ENCODE data around the gene USP17L27. TPM values are rescaled to one million over a fixed set of nuclear protein-coding genes. Genes with fewer than 3 reads are reported as not detected.
A peak's percentile ranks its signal among the peaks of the same experiment; 100 is the strongest.
"Not testable (repeated sequence)": the region's sequence is repeated elsewhere in the genome, so short reads cannot be mapped to it uniquely, and the experiment has no call there.

The USP17L27 gene
- total RNA-seq, 3 donors from 2014 or later (not counting 1 experiment from before 2014, with no cell fraction given): not detected

DNA sequence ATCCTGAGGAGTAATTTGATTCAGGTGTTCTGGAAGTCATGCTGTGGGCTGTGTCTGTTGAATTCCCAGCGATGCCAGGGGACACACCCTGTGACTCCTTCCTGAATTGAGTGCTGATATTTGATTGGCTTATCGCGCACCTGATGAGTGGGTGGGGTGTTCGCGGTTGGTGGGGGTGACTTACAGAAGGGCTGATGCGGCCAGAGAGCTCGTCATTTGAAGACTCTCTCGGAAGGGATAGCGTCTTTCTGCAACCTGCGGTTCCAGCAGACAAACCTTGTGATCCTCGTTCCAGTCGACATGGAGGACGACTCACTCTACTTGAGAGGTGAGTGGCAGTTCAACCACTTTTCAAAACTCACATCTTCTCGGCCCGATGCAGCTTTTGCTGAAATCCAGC, 9.4 kb downstream of the USP17L27 start, which contains the start of gene USP17L29:
TSS of gene USP17L29 (plus strand) at position 301 of the 400 bp plus-strand sequence. CDS start at position 301, 0 bp downstream.
- ATAC-seq; H3K27ac ChIP-seq (ENCODE audit: low read length); DNase-seq; H3K4me1 Mint-ChIP-seq; H3K4me3 ChIP-seq (ENCODE audit: low read length); H3K9me3 Mint-ChIP-seq; H3K36me3 ChIP-seq (ENCODE audit: control insufficient read depth, insufficient read depth, low read length); H3K27me3 ChIP-seq (ENCODE audit: control insufficient read depth, insufficient read depth, low read length); H3K4me3 Mint-ChIP-seq; H3K4me1 ChIP-seq (ENCODE audit: control insufficient read depth, insufficient read depth, low read length); H3K27ac Mint-ChIP-seq; intact Hi-C loops (cut with micrococcal nuclease); H3K9me3 ChIP-seq (ENCODE audit: control insufficient read depth, insufficient read depth, low read length); H3K36me3 Mint-ChIP-seq; H3K27me3 Mint-ChIP-seq (ENCODE audit: low read depth in 2 of 2): not testable (repeated sequence)
- no CpG with 5 or more reads among the region's 15 CpGs for WGBS (ENCODE audit: insufficient coverage)

DNA sequence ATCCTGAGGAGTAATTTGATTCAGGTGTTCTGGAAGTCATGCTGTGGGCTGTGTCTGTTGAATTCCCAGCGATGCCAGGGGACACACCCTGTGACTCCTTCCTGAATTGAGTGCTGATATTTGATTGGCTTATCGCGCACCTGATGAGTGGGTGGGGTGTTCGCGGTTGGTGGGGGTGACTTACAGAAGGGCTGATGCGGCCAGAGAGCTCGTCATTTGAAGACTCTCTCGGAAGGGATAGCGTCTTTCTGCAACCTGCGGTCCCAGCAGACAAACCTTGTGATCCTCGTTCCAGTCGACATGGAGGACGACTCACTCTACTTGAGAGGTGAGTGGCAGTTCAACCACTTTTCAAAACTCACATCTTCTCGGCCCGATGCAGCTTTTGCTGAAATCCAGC, 18.9 kb downstream of the USP17L27 start, which contains the start of gene USP17L30:
TSS of gene USP17L30 (plus strand) at position 301 of the 400 bp plus-strand sequence. CDS start at position 301, 0 bp downstream.
- H3K27ac Mint-ChIP-seq; H3K9me3 ChIP-seq (ENCODE audit: control insufficient read depth, insufficient read depth, low read length); H3K4me1 ChIP-seq (ENCODE audit: control insufficient read depth, insufficient read depth, low read length); DNase-seq; H3K36me3 ChIP-seq (ENCODE audit: control insufficient read depth, insufficient read depth, low read length); H3K27me3 ChIP-seq (ENCODE audit: control insufficient read depth, insufficient read depth, low read length); H3K4me1 Mint-ChIP-seq; H3K4me3 ChIP-seq (ENCODE audit: low read length); intact Hi-C loops (cut with micrococcal nuclease); H3K36me3 Mint-ChIP-seq; ATAC-seq; H3K27me3 Mint-ChIP-seq (ENCODE audit: low read depth in 2 of 2); H3K9me3 Mint-ChIP-seq; H3K27ac ChIP-seq (ENCODE audit: low read length); H3K4me3 Mint-ChIP-seq: not testable (repeated sequence)
- WGBS (ENCODE audit: insufficient coverage): no CpG with 5 or more reads among the region's 15 CpGs

DNA sequence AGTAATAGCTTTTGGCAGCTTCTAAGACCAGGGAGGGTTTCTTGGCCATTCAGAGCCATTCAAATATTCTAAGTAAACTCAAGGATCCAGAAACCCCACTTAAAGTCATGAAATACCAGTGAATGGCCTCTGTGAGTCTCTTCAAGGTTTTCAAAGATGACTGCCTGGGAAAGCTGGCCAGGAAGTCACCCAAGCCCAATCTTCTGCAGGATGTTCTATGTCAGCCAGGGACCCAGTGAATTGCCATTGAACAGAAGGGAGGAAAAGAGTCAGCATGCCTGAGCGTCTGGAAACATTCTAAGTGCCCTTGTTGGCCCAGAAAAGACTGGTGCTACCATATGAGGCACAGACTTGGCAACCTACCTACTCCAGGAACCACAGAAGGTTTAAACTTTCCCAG, 35.9 kb downstream of the USP17L27 start:
- H3K4me1 Mint-ChIP-seq; H3K27me3 ChIP-seq (ENCODE audit: control insufficient read depth, insufficient read depth, low read length); DNase-seq; H3K9me3 ChIP-seq (ENCODE audit: control insufficient read depth, insufficient read depth, low read length); H3K4me3 ChIP-seq (ENCODE audit: low read length); H3K4me1 ChIP-seq (ENCODE audit: control insufficient read depth, insufficient read depth, low read length); ATAC-seq; H3K36me3 ChIP-seq (ENCODE audit: control insufficient read depth, insufficient read depth, low read length); H3K36me3 Mint-ChIP-seq; H3K9me3 Mint-ChIP-seq; H3K27ac ChIP-seq (ENCODE audit: low read length); H3K27ac Mint-ChIP-seq; intact Hi-C loops (cut with micrococcal nuclease): not testable (repeated sequence)
- peaks cover 0 to 12% of the 10 kb centered on the region in 2 donors for H3K27me3 Mint-ChIP-seq (ENCODE audit: low read depth in 2 of 2)
- 91% methylated on average over 1 of the region's 1 CpG for WGBS (ENCODE audit: insufficient coverage)
- peak overlapping the region; percentile 17 for H3K4me3 Mint-ChIP-seq

DNA sequence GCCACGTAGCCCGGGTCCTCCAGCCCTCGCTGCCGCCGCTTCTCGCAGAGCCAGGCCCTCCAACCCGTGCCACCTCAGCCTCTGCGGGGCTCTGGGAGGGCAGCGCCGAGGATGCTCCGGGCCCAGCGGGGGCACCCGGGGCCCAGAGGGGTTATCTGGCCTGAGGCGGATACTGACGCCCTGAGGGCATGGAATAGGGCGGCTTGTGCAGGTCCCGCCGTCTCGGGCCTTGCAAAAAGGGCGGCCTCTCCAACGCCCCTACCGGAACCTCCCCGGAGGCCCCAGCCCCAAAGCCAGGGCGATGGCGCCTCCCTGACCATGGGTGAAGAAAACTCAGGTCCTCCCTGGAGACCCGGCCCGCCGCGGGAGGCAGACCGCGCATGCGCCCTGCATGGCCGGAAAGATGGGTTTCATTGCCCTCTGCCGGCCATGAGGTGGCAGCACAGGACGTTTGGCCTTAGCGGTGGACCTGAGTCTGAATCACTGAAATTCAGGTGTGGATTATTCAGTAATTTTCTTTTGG, 37.1 kb downstream of the USP17L27 start:
- whole genome bisulfite sequencing (ENCODE audit: insufficient coverage): 46% methylated on average over 25 of the region's 36 CpGs
- H3K27me3 ChIP-seq (ENCODE audit: control insufficient read depth, insufficient read depth, low read length); intact Hi-C loops (cut with micrococcal nuclease); H3K27ac Mint-ChIP-seq; H3K4me1 Mint-ChIP-seq; H3K27ac ChIP-seq (ENCODE audit: low read length); H3K4me1 ChIP-seq (ENCODE audit: control insufficient read depth, insufficient read depth, low read length); H3K9me3 ChIP-seq (ENCODE audit: control insufficient read depth, insufficient read depth, low read length); H3K36me3 ChIP-seq (ENCODE audit: control insufficient read depth, insufficient read depth, low read length); H3K36me3 Mint-ChIP-seq; H3K9me3 Mint-ChIP-seq: not testable (repeated sequence)
- DNase-seq (peak; percentile 15 to 21), ATAC-seq (peak in 1 of 3 donors; percentile 39)
- TF ChIP-seq, protein P1, sequence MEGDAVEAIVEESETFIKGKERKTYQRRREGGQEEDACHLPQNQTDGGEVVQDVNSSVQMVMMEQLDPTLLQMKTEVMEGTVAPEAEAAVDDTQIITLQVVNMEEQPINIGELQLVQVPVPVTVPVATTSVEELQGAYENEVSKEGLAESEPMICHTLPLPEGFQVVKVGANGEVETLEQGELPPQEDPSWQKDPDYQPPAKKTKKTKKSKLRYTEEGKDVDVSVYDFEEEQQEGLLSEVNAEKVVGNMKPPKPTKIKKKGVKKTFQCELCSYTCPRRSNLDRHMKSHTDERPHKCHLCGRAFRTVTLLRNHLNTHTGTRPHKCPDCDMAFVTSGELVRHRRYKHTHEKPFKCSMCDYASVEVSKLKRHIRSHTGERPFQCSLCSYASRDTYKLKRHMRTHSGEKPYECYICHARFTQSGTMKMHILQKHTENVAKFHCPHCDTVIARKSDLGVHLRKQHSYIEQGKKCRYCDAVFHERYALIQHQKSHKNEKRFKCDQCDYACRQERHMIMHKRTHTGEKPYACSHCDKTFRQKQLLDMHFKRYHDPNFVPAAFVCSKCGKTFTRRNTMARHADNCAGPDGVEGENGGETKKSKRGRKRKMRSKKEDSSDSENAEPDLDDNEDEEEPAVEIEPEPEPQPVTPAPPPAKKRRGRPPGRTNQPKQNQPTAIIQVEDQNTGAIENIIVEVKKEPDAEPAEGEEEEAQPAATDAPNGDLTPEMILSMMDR (IDR thresholded peaks at IDR 0.05): peak; percentile 62
- H3K4me3 Mint-ChIP-seq: peak overlapping the region; percentile 40
- peaks cover 0 to 12% of the 10 kb centered on the region in 2 donors for H3K27me3 Mint-ChIP-seq (ENCODE audit: low read depth in 2 of 2)
- peak overlapping the region; percentile 32 for H3K4me3 ChIP-seq (ENCODE audit: low read length)

DNA sequence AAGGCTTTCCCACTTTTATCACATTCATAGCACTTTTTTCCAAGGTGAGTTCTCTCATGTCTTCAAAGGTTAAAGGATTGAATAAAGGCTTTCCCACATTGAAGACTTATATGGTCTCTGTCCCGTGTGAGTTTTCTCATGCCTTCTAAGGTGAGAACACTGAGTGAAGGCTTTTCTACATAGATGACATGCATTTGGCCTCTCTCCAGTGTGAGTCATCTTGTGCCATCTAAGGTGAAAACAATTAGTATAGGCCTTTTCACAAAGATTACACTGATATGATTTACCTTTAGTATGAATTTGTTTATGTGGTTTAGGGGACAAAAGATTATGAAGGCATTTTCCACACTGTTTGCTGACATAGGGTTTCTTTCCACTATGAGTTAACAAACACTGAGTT, 40.2 kb downstream of the USP17L27 start:
- H3K4me3 Mint-ChIP-seq: no peak overlapping the region
- H3K27me3 Mint-ChIP-seq (ENCODE audit: low read depth in 2 of 2): peaks cover 5 to 12% of the 10 kb centered on the region in 2 donors
- no peak overlapping the region for H3K27ac Mint-ChIP-seq
- no peak for ATAC-seq
- TF ChIP-seq, protein P1 (IDR thresholded peaks at IDR 0.05): no peak
- peaks cover 3% of the 10 kb centered on the region for H3K4me1 ChIP-seq (ENCODE audit: control insufficient read depth, insufficient read depth, low read length)
- no peaks in the 10 kb centered on the region for H3K36me3 Mint-ChIP-seq
- H3K9me3 ChIP-seq (ENCODE audit: control insufficient read depth, insufficient read depth, low read length): no peaks in the 10 kb centered on the region
- peaks cover 0 to 4% of the 10 kb centered on the region in 2 donors for H3K4me1 Mint-ChIP-seq
- H3K27me3 ChIP-seq (ENCODE audit: control insufficient read depth, insufficient read depth, low read length): no peaks in the 10 kb centered on the region
- H3K27ac ChIP-seq (ENCODE audit: low read length): no peak overlapping the region
- 67% methylated on average over 1 of the region's 1 CpG for WGBS (ENCODE audit: insufficient coverage)
- no peak overlapping the region for H3K4me3 ChIP-seq (ENCODE audit: low read length)
- DNase-seq: no peak
- no peaks in the 10 kb centered on the region for H3K36me3 ChIP-seq (ENCODE audit: control insufficient read depth, insufficient read depth, low read length)
- intact Hi-C loops (cut with micrococcal nuclease): no loop called here
- H3K9me3 Mint-ChIP-seq: no peaks in the 10 kb centered on the region

DNA sequence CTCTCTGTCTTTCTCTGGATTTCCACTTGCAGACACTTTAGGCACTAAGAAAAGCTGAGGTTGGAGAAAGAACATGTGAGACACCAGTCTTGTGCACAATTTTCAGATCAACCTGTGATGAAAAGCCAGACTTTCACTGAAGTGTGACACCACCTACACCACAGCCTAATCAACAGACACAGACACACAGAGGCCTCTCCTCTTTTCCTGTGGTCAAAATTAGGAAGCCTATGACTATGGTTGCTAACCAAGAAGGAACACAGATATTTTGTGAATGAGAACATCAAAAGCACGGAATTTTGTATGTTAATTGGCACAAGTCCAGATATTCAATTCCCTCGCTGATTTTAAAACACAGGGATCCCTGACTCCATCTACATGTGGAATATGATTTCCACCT, 45.1 kb downstream of the USP17L27 start:
- H3K27ac Mint-ChIP-seq; H3K36me3 ChIP-seq (ENCODE audit: control insufficient read depth, insufficient read depth, low read length); H3K27me3 ChIP-seq (ENCODE audit: control insufficient read depth, insufficient read depth, low read length); H3K4me1 Mint-ChIP-seq; intact Hi-C loops (cut with micrococcal nuclease); H3K9me3 Mint-ChIP-seq; DNase-seq; H3K4me3 Mint-ChIP-seq; H3K4me1 ChIP-seq (ENCODE audit: control insufficient read depth, insufficient read depth, low read length); H3K4me3 ChIP-seq (ENCODE audit: low read length); H3K27ac ChIP-seq (ENCODE audit: low read length); H3K27me3 Mint-ChIP-seq (ENCODE audit: low read depth in 2 of 2); ATAC-seq; H3K36me3 Mint-ChIP-seq; H3K9me3 ChIP-seq (ENCODE audit: control insufficient read depth, insufficient read depth, low read length): not testable (repeated sequence)
- WGBS (ENCODE audit: insufficient coverage): 50% methylated on average over 2 of the region's 2 CpGs
